Neuronal stem cell (in vitro differentiated cells): ENCODE data around the gene USP17L29.
"Not testable (repeated sequence)": the region's sequence is repeated elsewhere in the genome, so short reads cannot be mapped to it uniquely, and the experiment has no call there.

Experiments
- DNase-seq: peaks from one replicate; pipeline ENCODE4 v3.0.0-alpha.2; 2013; ENCODE audit warnings: low spot score
- H2AFZ ChIP-seq: one replicate; pipeline ENCODE4 v1.6.1; 2013; ENCODE audit warnings: mild to moderate bottlenecking, low read length, inconsistent platforms
- H2AK5ac ChIP-seq: 2 replicates; pipeline ENCODE4 v1.6.1; 2013; ENCODE audit warnings: low read depth, mild to moderate bottlenecking, inconsistent platforms, low read length, moderate library complexity, mixed read lengths
- H2BK120ac ChIP-seq: 2 replicates; pipeline ENCODE4 v1.6.1; 2013; ENCODE audit warnings: low read depth, mild to moderate bottlenecking, inconsistent platforms, low read length, moderate library complexity, mixed read lengths
- H2BK12ac ChIP-seq: one replicate; pipeline ENCODE4 v1.6.1; 2013; ENCODE audit warnings: low read length, inconsistent platforms
- H2BK15ac ChIP-seq: 2 replicates; pipeline ENCODE4 v1.6.1; 2013; ENCODE audit warnings: mild to moderate bottlenecking, low read length, inconsistent platforms, mixed read lengths
- H2BK5ac ChIP-seq: one replicate; pipeline ENCODE4 v1.6.1; 2013; ENCODE audit warnings: inconsistent platforms, mild to moderate bottlenecking, low read length, moderate library complexity
- H3K14ac ChIP-seq: one replicate; pipeline ENCODE4 v1.6.1; 2013; ENCODE audit warnings: low read length, inconsistent platforms
- H3K18ac ChIP-seq: 2 replicates; pipeline ENCODE4 v1.6.1; 2013; ENCODE audit warnings: low read length, inconsistent platforms
- H3K23ac ChIP-seq: 2 replicates; pipeline ENCODE4 v1.6.1; 2013; ENCODE audit warnings: low read depth, mild to moderate bottlenecking, mixed read lengths, low read length, inconsistent platforms; ENCODE audit not compliant: poor library complexity
- H3K27ac ChIP-seq: replicated peaks from 3 replicates; pipeline ENCODE4 v1.5.1; 2013; ENCODE audit warnings: low read length, inconsistent platforms
- H3K27me3 ChIP-seq, 3 experiments: 2 replicates each; pipeline ENCODE4 v1.6.1; 2013; ENCODE audit warnings: low read length in 3 of 3, mild to moderate bottlenecking in 2 of 3, inconsistent platforms in 1 of 3, low read depth in 1 of 3, mixed read lengths in 1 of 3, moderate library complexity in 1 of 3; ENCODE audit not compliant: control insufficient read depth in 3 of 3, insufficient read depth in 3 of 3
- H3K36me3 ChIP-seq, 2 donors: replicated peaks in 1 of 2; 2 replicates each; pipeline ENCODE4 v1.6.1; 2013; ENCODE audit warnings: low read length in 2 of 2; ENCODE audit not compliant: control insufficient read depth in 2 of 2, insufficient read depth in 2 of 2
- H3K4ac ChIP-seq: 2 replicates; pipeline ENCODE4 v1.6.1; 2013; ENCODE audit warnings: inconsistent platforms, mild to moderate bottlenecking, low read length, moderate library complexity
- H3K4me1 ChIP-seq, 2 donors: 1 replicate in 1 of 2; 2 replicates in 1 of 2; pipeline ENCODE4 v1.6.1; 2013; ENCODE audit warnings: low read length in 2 of 2, low read depth in 1 of 2; ENCODE audit not compliant: control insufficient read depth in 2 of 2, insufficient read depth in 1 of 2
- H3K4me2 ChIP-seq: one replicate; pipeline ENCODE4 v1.6.1; 2013; ENCODE audit warnings: mild to moderate bottlenecking, low read length, inconsistent platforms; ENCODE audit not compliant: insufficient read depth, poor library complexity, severe bottlenecking
- H3K4me3 ChIP-seq, 2 donors: 2 replicates each; pipeline ENCODE4 v1.5.1; 2013; ENCODE audit warnings: low read length in 2 of 2, mild to moderate bottlenecking in 2 of 2, inconsistent platforms in 1 of 2, moderate library complexity in 1 of 2
- H3K79me1 ChIP-seq: one replicate; pipeline ENCODE4 v1.6.1; 2013; ENCODE audit warnings: low read depth, mild to moderate bottlenecking, inconsistent platforms, low read length, moderate library complexity
- H3K9ac ChIP-seq: one replicate; pipeline ENCODE4 v1.6.1; 2013; ENCODE audit warnings: mild to moderate bottlenecking, low read depth, low read length, inconsistent platforms; ENCODE audit not compliant: poor library complexity
- H3K9me3 ChIP-seq, 2 donors: replicated peaks in 1 of 2; 2 replicates each; pipeline versions ENCODE3 to v1.6.1; 2013; ENCODE audit warnings: low read length in 2 of 2, mild to moderate bottlenecking in 2 of 2, inconsistent platforms in 1 of 2, low read depth in 1 of 2, mixed read lengths in 1 of 2, moderate library complexity in 1 of 2; ENCODE audit not compliant: control insufficient read depth in 2 of 2, insufficient read depth in 1 of 2
- H4K8ac ChIP-seq: one replicate; pipeline ENCODE4 v1.6.1; 2013; ENCODE audit warnings: low read depth, mild to moderate bottlenecking, inconsistent platforms, low read length, moderate library complexity
- H4K91ac ChIP-seq: one replicate; pipeline ENCODE4 v1.6.1; 2013; ENCODE audit warnings: low read length, low read depth, mild to moderate bottlenecking, inconsistent platforms; ENCODE audit not compliant: poor library complexity
- WGBS, 2 donors: extraction: QIAGEN DNeasy Blood & Tissue Kit; methylation state at CpG; one replicate each; pipeline ENCODE4 v1.1.7; 2013; ENCODE audit warnings: missing lambda C conversion rate in 2 of 2, mixed read lengths in 1 of 2; ENCODE audit not compliant: insufficient read length in 2 of 2, insufficient replicate concordance in 1 of 2; ENCODE audit errors: extremely low coverage in 2 of 2; 5-methylcytosine and 5-hydroxymethylcytosine counted together

USP17L29 gene

DNA sequence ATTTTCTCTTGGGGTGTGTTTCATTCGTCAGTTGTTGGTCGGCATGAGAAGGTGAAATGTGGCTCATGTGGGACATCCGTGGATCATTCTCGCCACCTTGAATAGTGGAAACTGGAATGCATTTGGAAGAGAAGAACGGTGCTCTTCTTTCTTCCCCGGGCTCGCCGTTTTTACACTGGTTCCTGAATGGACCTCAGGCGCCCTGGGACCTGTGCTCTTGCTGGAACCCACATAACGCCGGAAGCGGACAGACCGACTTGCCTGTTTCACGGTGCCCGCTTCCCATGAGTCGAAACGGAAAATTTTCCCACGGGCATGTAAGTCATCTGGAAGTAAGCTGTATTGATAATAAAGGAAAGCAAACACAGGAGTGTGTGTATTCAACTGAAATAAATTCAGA lies 2.6 kb upstream of the USP17L29 start:
- H3K27ac ChIP-seq, H3K79me1 ChIP-seq, H4K91ac ChIP-seq, H2AFZ ChIP-seq, H3K23ac ChIP-seq, H2AK5ac ChIP-seq, H3K4ac ChIP-seq, DNase-seq, H2BK5ac ChIP-seq, H4K8ac ChIP-seq, H3K27me3 ChIP-seq, H3K36me3 ChIP-seq, H2BK12ac ChIP-seq, H3K9me3 ChIP-seq, H3K18ac ChIP-seq, H3K4me1 ChIP-seq, H3K14ac ChIP-seq, H3K4me3 ChIP-seq, H2BK15ac ChIP-seq, H3K4me2 ChIP-seq, H3K9ac ChIP-seq, H2BK120ac ChIP-seq: not testable (repeated sequence)
- no CpG with 5 or more reads among the region's 18 CpGs for WGBS, 2 donors

DNA sequence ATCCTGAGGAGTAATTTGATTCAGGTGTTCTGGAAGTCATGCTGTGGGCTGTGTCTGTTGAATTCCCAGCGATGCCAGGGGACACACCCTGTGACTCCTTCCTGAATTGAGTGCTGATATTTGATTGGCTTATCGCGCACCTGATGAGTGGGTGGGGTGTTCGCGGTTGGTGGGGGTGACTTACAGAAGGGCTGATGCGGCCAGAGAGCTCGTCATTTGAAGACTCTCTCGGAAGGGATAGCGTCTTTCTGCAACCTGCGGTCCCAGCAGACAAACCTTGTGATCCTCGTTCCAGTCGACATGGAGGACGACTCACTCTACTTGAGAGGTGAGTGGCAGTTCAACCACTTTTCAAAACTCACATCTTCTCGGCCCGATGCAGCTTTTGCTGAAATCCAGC lies 9.4 kb downstream of the USP17L29 start, which contains the start of gene USP17L30:
TSS of gene USP17L30 (plus strand) at position 301 of the 400 bp plus-strand sequence. CDS start at position 301, 0 bp downstream.
- H3K9ac ChIP-seq, H3K4me2 ChIP-seq, H2AFZ ChIP-seq, H3K36me3 ChIP-seq, H2BK12ac ChIP-seq, H2BK5ac ChIP-seq, H3K4me3 ChIP-seq, H3K18ac ChIP-seq, H3K9me3 ChIP-seq, H4K8ac ChIP-seq, H4K91ac ChIP-seq, H3K23ac ChIP-seq, DNase-seq, H2AK5ac ChIP-seq, H3K27ac ChIP-seq, H3K4ac ChIP-seq, H2BK120ac ChIP-seq, H2BK15ac ChIP-seq, H3K14ac ChIP-seq, H3K79me1 ChIP-seq, H3K4me1 ChIP-seq, H3K27me3 ChIP-seq: not testable (repeated sequence)
- WGBS, 2 donors, result no CpG with 5 or more reads among the region's 15 CpGs

DNA sequence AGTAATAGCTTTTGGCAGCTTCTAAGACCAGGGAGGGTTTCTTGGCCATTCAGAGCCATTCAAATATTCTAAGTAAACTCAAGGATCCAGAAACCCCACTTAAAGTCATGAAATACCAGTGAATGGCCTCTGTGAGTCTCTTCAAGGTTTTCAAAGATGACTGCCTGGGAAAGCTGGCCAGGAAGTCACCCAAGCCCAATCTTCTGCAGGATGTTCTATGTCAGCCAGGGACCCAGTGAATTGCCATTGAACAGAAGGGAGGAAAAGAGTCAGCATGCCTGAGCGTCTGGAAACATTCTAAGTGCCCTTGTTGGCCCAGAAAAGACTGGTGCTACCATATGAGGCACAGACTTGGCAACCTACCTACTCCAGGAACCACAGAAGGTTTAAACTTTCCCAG lies 26.4 kb downstream of the USP17L29 start:
- H3K36me3 ChIP-seq, H3K27me3 ChIP-seq, H2BK12ac ChIP-seq, DNase-seq, H3K4ac ChIP-seq, H2BK15ac ChIP-seq, H2AFZ ChIP-seq, H3K9ac ChIP-seq, H3K14ac ChIP-seq, H3K4me3 ChIP-seq, H4K8ac ChIP-seq, H4K91ac ChIP-seq, H3K18ac ChIP-seq, H2AK5ac ChIP-seq, H3K4me1 ChIP-seq, H3K23ac ChIP-seq, H3K9me3 ChIP-seq, H3K4me2 ChIP-seq, H3K27ac ChIP-seq, H2BK120ac ChIP-seq, H2BK5ac ChIP-seq, H3K79me1 ChIP-seq: not testable (repeated sequence)
- WGBS, 2 donors, result no CpG with 5 or more reads among the region's 1 CpG

DNA sequence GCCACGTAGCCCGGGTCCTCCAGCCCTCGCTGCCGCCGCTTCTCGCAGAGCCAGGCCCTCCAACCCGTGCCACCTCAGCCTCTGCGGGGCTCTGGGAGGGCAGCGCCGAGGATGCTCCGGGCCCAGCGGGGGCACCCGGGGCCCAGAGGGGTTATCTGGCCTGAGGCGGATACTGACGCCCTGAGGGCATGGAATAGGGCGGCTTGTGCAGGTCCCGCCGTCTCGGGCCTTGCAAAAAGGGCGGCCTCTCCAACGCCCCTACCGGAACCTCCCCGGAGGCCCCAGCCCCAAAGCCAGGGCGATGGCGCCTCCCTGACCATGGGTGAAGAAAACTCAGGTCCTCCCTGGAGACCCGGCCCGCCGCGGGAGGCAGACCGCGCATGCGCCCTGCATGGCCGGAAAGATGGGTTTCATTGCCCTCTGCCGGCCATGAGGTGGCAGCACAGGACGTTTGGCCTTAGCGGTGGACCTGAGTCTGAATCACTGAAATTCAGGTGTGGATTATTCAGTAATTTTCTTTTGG lies 27.6 kb downstream of the USP17L29 start:
- not testable (repeated sequence) for H3K9me3 ChIP-seq, H3K18ac ChIP-seq, H3K4me3 ChIP-seq, H3K9ac ChIP-seq, H3K23ac ChIP-seq, H3K36me3 ChIP-seq, H2AK5ac ChIP-seq, H3K27ac ChIP-seq, H2BK5ac ChIP-seq, H2BK12ac ChIP-seq, H3K4me1 ChIP-seq, DNase-seq, H3K27me3 ChIP-seq, H3K4me2 ChIP-seq, H3K79me1 ChIP-seq, H4K8ac ChIP-seq, H4K91ac ChIP-seq, H2BK15ac ChIP-seq, H3K4ac ChIP-seq, H2BK120ac ChIP-seq, H3K14ac ChIP-seq
- WGBS, 2 donors, result no CpG with 5 or more reads among the region's 36 CpGs
- peak overlapping the region; percentile 86 for H2AFZ ChIP-seq
